Measurements from ENCODE around the gene SLC7A9.
"Not testable (repeated sequence)": the region's sequence is repeated elsewhere in the genome, so short reads cannot be mapped to it uniquely, and the experiment has no call there.

SLC7A9 gene

GRCh38 chr19:32887572-32888215, 18.1 kb upstream of the SLC7A9 start:
- Histone ChIP-seq H2AFZ (no peak overlapping the region), H3K9me3 (ENCODE audit: control insufficient read depth, low read length) (no peaks in the 10 kb centered on the region), H3K79me2 (no peaks in the 10 kb centered on the region), H3K27ac (no peak overlapping the region), H3K4me1 (no peaks in the 10 kb centered on the region), H3K4me3 (ENCODE audit: low read depth, low read length) (no peak overlapping the region), H3K27me3 (ENCODE audit: control insufficient read depth, insufficient read depth, low read length) (no peaks in the 10 kb centered on the region), H3K9ac (no peak overlapping the region), H3K4me2 (ENCODE audit: low read length) (no peak overlapping the region), H3K36me3 (ENCODE audit: control insufficient read depth, insufficient read depth, low read length) (no peaks in the 10 kb centered on the region)
- no peak for TF ChIP-seq CTCF (IDR thresholded peaks at IDR 0.05)

GRCh38 chr19:32886241-32886640, 16.7 kb upstream of the SLC7A9 start:
- no peaks in the 10 kb centered on the region for H3K9me3 ChIP-seq (ENCODE audit: control insufficient read depth, low read length)
- no peak overlapping the region for H2AFZ ChIP-seq
- no peak for TF ChIP-seq CTCF (IDR thresholded peaks at IDR 0.05)
- no peaks in the 10 kb centered on the region for H3K79me2 ChIP-seq
- no peak overlapping the region for H3K4me3 ChIP-seq (ENCODE audit: low read depth, low read length)
- H3K36me3 ChIP-seq (ENCODE audit: control insufficient read depth, insufficient read depth, low read length) = no peaks in the 10 kb centered on the region
- no peak overlapping the region for H3K27ac ChIP-seq
- H3K9ac ChIP-seq = no peak overlapping the region
- H3K4me2 ChIP-seq (ENCODE audit: low read length) = no peak overlapping the region
- no peaks in the 10 kb centered on the region for H3K4me1 ChIP-seq
- no peaks in the 10 kb centered on the region for H3K27me3 ChIP-seq (ENCODE audit: control insufficient read depth, insufficient read depth, low read length)

GRCh38 chr19:32885255-32885654, 15.7 kb upstream of the SLC7A9 start:
- not testable (repeated sequence) for H3K9ac ChIP-seq; H3K27ac ChIP-seq; H3K4me1 ChIP-seq; H3K4me3 ChIP-seq (ENCODE audit: low read depth, low read length); H2AFZ ChIP-seq; H3K79me2 ChIP-seq; H3K9me3 ChIP-seq (ENCODE audit: control insufficient read depth, low read length); H3K36me3 ChIP-seq (ENCODE audit: control insufficient read depth, insufficient read depth, low read length); H3K4me2 ChIP-seq (ENCODE audit: low read length); H3K27me3 ChIP-seq (ENCODE audit: control insufficient read depth, insufficient read depth, low read length)

- H2AFZ ChIP-seq = no peak overlapping the region
- H3K4me3 ChIP-seq (ENCODE audit: low read depth, low read length) = no peak overlapping the region
- no peaks in the 10 kb centered on the region for H3K9me3 ChIP-seq (ENCODE audit: control insufficient read depth, low read length)
- H3K36me3 ChIP-seq (ENCODE audit: control insufficient read depth, insufficient read depth, low read length) = no peaks in the 10 kb centered on the region
- no peaks in the 10 kb centered on the region for H3K4me1 ChIP-seq
- H3K4me2 ChIP-seq (ENCODE audit: low read length) = no peak overlapping the region
- H3K27ac ChIP-seq = no peak overlapping the region
- no peaks in the 10 kb centered on the region for H3K27me3 ChIP-seq (ENCODE audit: control insufficient read depth, insufficient read depth, low read length)
- no peak overlapping the region for H3K9ac ChIP-seq
- no peaks in the 10 kb centered on the region for H3K79me2 ChIP-seq
- no peak for TF ChIP-seq CTCF (IDR thresholded peaks at IDR 0.05)
Measured at GRCh38 chr19:32881766-32882165, 12.2 kb upstream of the SLC7A9 start.

- Histone ChIP-seq H3K79me2 (no peaks in the 10 kb centered on the region), H3K27ac (no peak overlapping the region), H2AFZ (no peak overlapping the region), H3K4me3 (ENCODE audit: low read depth, low read length) (no peak overlapping the region), H3K36me3 (ENCODE audit: control insufficient read depth, insufficient read depth, low read length) (no peaks in the 10 kb centered on the region), H3K4me1 (no peaks in the 10 kb centered on the region), H3K4me2 (ENCODE audit: low read length) (no peak overlapping the region), H3K27me3 (ENCODE audit: control insufficient read depth, insufficient read depth, low read length) (no peaks in the 10 kb centered on the region), H3K9me3 (ENCODE audit: control insufficient read depth, low read length) (no peaks in the 10 kb centered on the region), H3K9ac (no peak overlapping the region)
- no peak for TF ChIP-seq CTCF (IDR thresholded peaks at IDR 0.05)
Measured at GRCh38 chr19:32880622-32881021, 11.1 kb upstream of the SLC7A9 start.
